Liver (tissue), 9 donors: ENCODE measurements around the gene ACOT8. TPM values are rescaled to one million over a fixed set of nuclear protein-coding genes. Genes with fewer than 3 reads are reported as not detected.

ENCODE experiments used
- DNase-seq: peaks from one replicate; pipeline ENCODE4 v3.0.0-alpha.2; 2017; ENCODE audit warnings: low spot score
- H3K27ac ChIP-seq, 2 donors: one replicate each; pipeline ENCODE4 v1.7.0; 2013; ENCODE audit warnings: inconsistent platforms in 2 of 2, low read length in 2 of 2, control low read depth in 1 of 2, low read depth in 1 of 2, mild to moderate bottlenecking in 1 of 2
- H3K27me3 ChIP-seq, 4 donors: one replicate each; pipeline versions ENCODE4 v1.6.1 to v1.7.0; 2013; ENCODE audit warnings: low read length in 3 of 4, inconsistent platforms in 1 of 4, mild to moderate bottlenecking in 1 of 4, moderate library complexity in 1 of 4; ENCODE audit not compliant: control insufficient read depth in 4 of 4, insufficient read depth in 4 of 4
- H3K36me3 ChIP-seq, 4 donors: one replicate each; pipeline versions ENCODE4 v1.6.1 to v1.7.0; 2013; ENCODE audit warnings: low read length in 3 of 4, mild to moderate bottlenecking in 3 of 4, low read depth in 1 of 4, moderate library complexity in 1 of 4; ENCODE audit not compliant: control insufficient read depth in 4 of 4, insufficient read depth in 3 of 4
- H3K4me1 ChIP-seq, 4 donors: one replicate each; pipeline versions ENCODE4 v1.6.1 to v1.7.0; 2013; ENCODE audit warnings: low read length in 3 of 4, mild to moderate bottlenecking in 3 of 4, moderate library complexity in 1 of 4; ENCODE audit not compliant: control insufficient read depth in 4 of 4, insufficient read depth in 4 of 4
- H3K4me3 ChIP-seq, 3 donors: one replicate each; pipeline versions ENCODE4 v1.6.1 to v1.7.0; 2013; ENCODE audit warnings: low read length in 3 of 3, control low read depth in 1 of 3, low read depth in 1 of 3, mild to moderate bottlenecking in 1 of 3
- H3K9ac ChIP-seq, 2 donors: one replicate each; pipeline ENCODE4 v1.7.0; 2013; ENCODE audit warnings: low read length in 2 of 2, mild to moderate bottlenecking in 2 of 2, moderate library complexity in 2 of 2, control low read depth in 1 of 2, low read depth in 1 of 2
- H3K9me3 ChIP-seq, 4 donors: one replicate each; pipeline versions ENCODE4 v1.6.1 to v1.7.0; 2013; ENCODE audit warnings: low read length in 3 of 4; ENCODE audit not compliant: control insufficient read depth in 4 of 4
- ATF3 ChIP-seq: IDR thresholded peaks from 2 replicates; pipeline ENCODE4 v1.6.1; 2016; ENCODE audit warnings: antibody characterized with exemption
- CTCF ChIP-seq: fragments of 150-350 bp; IDR thresholded peaks from 2 replicates; pipeline ENCODE4 v1.5.1; 2017; ENCODE audit warnings: improper control_type of control experiment, low read depth, low read length; ENCODE audit not compliant: missing input control
- EGR1 ChIP-seq, 2 donors: IDR thresholded peaks; 2 replicates each; pipeline ENCODE4 v1.6.1; 2016 to 2018; ENCODE audit warnings: antibody characterized with exemption in 2 of 2, low read depth in 2 of 2
- FOXA1 ChIP-seq: IDR thresholded peaks from 2 replicates; pipeline ENCODE4 v1.6.1; 2016; ENCODE audit warnings: antibody characterized with exemption
- FOXA2 ChIP-seq: IDR thresholded peaks from 2 replicates; pipeline ENCODE4 v1.6.1; 2016; ENCODE audit warnings: antibody characterized with exemption
- GABPA ChIP-seq, 2 donors: IDR thresholded peaks in 1 of 2; conservative IDR thresholded peaks in 1 of 2; 2 replicates each; pipeline ENCODE4 v1.6.1; 2016; ENCODE audit warnings: antibody characterized with exemption in 2 of 2, mild to moderate bottlenecking in 1 of 2, moderate library complexity in 1 of 2
- HNF4A ChIP-seq, 2 donors: conservative IDR thresholded peaks; 2 replicates each; pipeline ENCODE4 v1.6.1; 2016; ENCODE audit warnings: antibody characterized with exemption in 2 of 2, mild to moderate bottlenecking in 2 of 2
- HNF4G ChIP-seq: IDR thresholded peaks from 2 replicates; pipeline ENCODE4 v1.6.1; 2016; ENCODE audit warnings: antibody characterized with exemption
- JUND ChIP-seq, 2 donors: IDR thresholded peaks; 2 replicates each; pipeline ENCODE4 v1.6.1; 2016; ENCODE audit warnings: antibody characterized with exemption in 2 of 2
- MAX ChIP-seq: IDR thresholded peaks from 2 replicates; pipeline ENCODE4 v1.6.1; 2016; ENCODE audit warnings: antibody characterized with exemption
- RAD21 ChIP-seq, 2 donors: IDR thresholded peaks; 2 replicates each; pipeline ENCODE4 v1.6.1; 2016; ENCODE audit warnings: antibody characterized with exemption in 2 of 2, mild to moderate bottlenecking in 2 of 2
- REST ChIP-seq: IDR thresholded peaks from 2 replicates; pipeline ENCODE4 v1.6.1; 2016; ENCODE audit warnings: antibody characterized with exemption, mild to moderate bottlenecking
- RXRA ChIP-seq, 2 donors: IDR thresholded peaks; 2 replicates each; pipeline ENCODE4 v1.6.1; 2017 to 2018; ENCODE audit warnings: antibody characterized with exemption in 2 of 2, mild to moderate bottlenecking in 1 of 2
- SP1 ChIP-seq: IDR thresholded peaks from 2 replicates; pipeline ENCODE4 v1.6.1; 2018; ENCODE audit warnings: antibody characterized with exemption, mild to moderate bottlenecking
- TAF1 ChIP-seq: conservative IDR thresholded peaks from 2 replicates; pipeline ENCODE4 v1.6.1; 2016; ENCODE audit warnings: antibody characterized with exemption, mild to moderate bottlenecking
- YY1 ChIP-seq: IDR thresholded peaks from 2 replicates; pipeline ENCODE4 v1.6.1; 2016; ENCODE audit warnings: antibody characterized with exemption, mild to moderate bottlenecking
- ZBTB33 ChIP-seq: IDR thresholded peaks from 2 replicates; pipeline ENCODE4 v1.6.1; 2016; ENCODE audit warnings: antibody characterized with exemption
- WGBS: extraction: QIAGEN DNeasy Blood & Tissue Kit; methylation state at CpG from one replicate; pipeline ENCODE4 v1.1.7; 2013; 5-methylcytosine and 5-hydroxymethylcytosine counted together
- polyA plus RNA-seq, 2 donors: library from polyadenylated mRNA; stranded (reverse) in 1 of 2; unstranded in 1 of 2; fragments of 200-250 nt in 1 of 2; fragments of >200 nt in 1 of 2; fragmentation: Nextera tagmentation in 1 of 2; extraction: Ambion mirVana in 1 of 2; gene quantifications; one replicate each; pipeline versions ENCODE4 v1.2.1 to v1.2.3, GENCODE V29; 2013 to 2015
- total RNA-seq, 2 donors: library from RNA; depleted of rRNA; stranded (reverse); fragments of >200 nt; gene quantifications; one replicate each; pipeline ENCODE4 v1.2.3, GENCODE V29; 2014
- donor health status: healthy.
- donor health status: healthy.
- donor health status: healthy.
- donor health status: healthy.
- donor health status: healthy.

The ACOT8 gene
- total and polyA plus RNA-seq, 4 donors = 24.4 to 27.1 (median 24.5) TPM

- TF ChIP-seq CTCF (no peak), RAD21 (IDR thresholded peaks at IDR 0.05) (no peak), FOXA1 (no peak)
These were observed 15.6 kb downstream of the ACOT8 start (continued) for GRCh38 chr20:45841407-45842129.

GRCh38 chr20:45840700-45841198 lies 16.4 kb downstream of the ACOT8 start:
- Histone ChIP-seq H3K9me3 (no peaks in the 10 kb centered on the region), H3K4me1 (no peaks in the 10 kb centered on the region), H3K4me3 (no peak overlapping the region), H3K27me3 (no peaks in the 10 kb centered on the region), H3K9ac (no peak overlapping the region), H3K36me3 (peaks cover 4 to 45% (median 27%) of the 10 kb centered on the region in 4 donors), H3K27ac (no peak overlapping the region)
- 95% methylated on average over 25 of the region's 25 CpGs for WGBS
- no peak for DNase-seq
- no peak for TF ChIP-seq GABPA (IDR thresholded peaks at IDR 0.05 in 1 of 2, conservative IDR thresholded peaks at IDR 0.05 in 1 of 2)
- TF ChIP-seq YY1 = no peak
- TF ChIP-seq HNF4A (conservative IDR thresholded peaks at IDR 0.05) = no peak
- TF ChIP-seq REST = no peak
- TF ChIP-seq FOXA1 = no peak
- TF ChIP-seq RAD21 (IDR thresholded peaks at IDR 0.05) = no peak
- no peak for TF ChIP-seq FOXA2
- TF ChIP-seq MAX = no peak

GRCh38 chr20:45836841-45837240 lies 20.4 kb downstream of the ACOT8 start:
- DNase-seq = no peak
- H3K27ac ChIP-seq = no peak overlapping the region
- H3K9ac ChIP-seq = no peak overlapping the region
- H3K4me1 ChIP-seq = peaks cover 4 to 14% (median 9%) of the 10 kb centered on the region in 4 donors
- TF ChIP-seq CTCF (no peak), HNF4A (conservative IDR thresholded peaks at IDR 0.05) (no peak), EGR1 (IDR thresholded peaks at IDR 0.05; ENCODE audit: low read depth in 2 of 2) (no peak), YY1 (no peak), RXRA (IDR thresholded peaks at IDR 0.05) (no peak), FOXA2 (no peak), HNF4G (no peak), GABPA (IDR thresholded peaks at IDR 0.05 in 1 of 2, conservative IDR thresholded peaks at IDR 0.05 in 1 of 2) (no peak), TAF1 (no peak), ATF3 (no peak), ZBTB33 (no peak), MAX (no peak), SP1 (no peak), JUND (IDR thresholded peaks at IDR 0.05) (no peak)
- no peak overlapping the region for H3K4me3 ChIP-seq
- peaks cover 0 to 9% (median 3%) of the 10 kb centered on the region in 4 donors for H3K36me3 ChIP-seq
- no peaks in the 10 kb centered on the region for H3K9me3 ChIP-seq
- WGBS = 76% methylated on average over 1 of the region's 1 CpG
- no peaks in the 10 kb centered on the region for H3K27me3 ChIP-seq
